GM12892 (cell line): ENCODE data around the gene PDXDC1.

Experiments used
- POLR2A ChIP-seq: IDR thresholded peaks from 2 replicates; pipeline ENCODE4 v1.6.1; 2011; ENCODE audit warnings: low read depth, low read length, control low read depth
- POLR2AphosphoS5 ChIP-seq: IDR thresholded peaks from 2 replicates; pipeline ENCODE4 v1.6.1; 2011; ENCODE audit warnings: low read depth, low read length, control low read depth
- TAF1 ChIP-seq: IDR thresholded peaks from 2 replicates; pipeline ENCODE4 v1.6.1; 2011; ENCODE audit warnings: low read depth, mild to moderate bottlenecking, control low read depth, low read length, borderline replicate concordance

- no peak for TF ChIP-seq POLR2AphosphoS5
- TF ChIP-seq TAF1, result no peak
- TF ChIP-seq POLR2A, result no peak
Observed at GRCh38 chr16:15034266-15035162, 59.7 kb downstream of the PDXDC1 start.
